HEK293T (cell line): ENCODE results near the gene PTPN7.

Source experiments
- BHLHE40 ChIP-seq: fragments of 450-650 bp; IDR thresholded peaks from 2 replicates; pipeline ENCODE4 v1.6.1; 2016; ENCODE audit warnings: mild to moderate bottlenecking, moderate library complexity, borderline replicate concordance
- FOXA1 ChIP-seq: fragments of 450-650 bp; IDR thresholded peaks from 2 replicates; pipeline ENCODE4 v1.6.1; 2016; ENCODE audit warnings: mild to moderate bottlenecking
- FOXM1 ChIP-seq: fragments of 450-650 bp; IDR thresholded peaks from 2 replicates; pipeline ENCODE4 v1.6.1; 2017; ENCODE audit warnings: mild to moderate bottlenecking, borderline replicate concordance
- HDGF ChIP-seq: fragments of 450-650 bp; IDR thresholded peaks from 2 replicates; pipeline ENCODE4 v1.6.1; 2017; ENCODE audit warnings: antibody characterized with exemption, borderline replicate concordance
- L3MBTL2 ChIP-seq: fragments of 450-650 bp; conservative IDR thresholded peaks from 2 replicates; pipeline ENCODE4 v1.6.1; 2016; ENCODE audit warnings: mild to moderate bottlenecking
- PKNOX1 ChIP-seq: fragments of 450-650 bp; IDR thresholded peaks from 2 replicates; pipeline ENCODE4 v1.6.1; 2016
- SP1 ChIP-seq: fragments of 450-650 bp; IDR thresholded peaks from 2 replicates; pipeline ENCODE4 v1.6.1; 2017
- SUZ12 ChIP-seq: fragments of 450-650 bp; IDR thresholded peaks from 2 replicates; pipeline ENCODE4 v1.6.1; 2016; ENCODE audit warnings: mild to moderate bottlenecking
- TARDBP ChIP-seq: fragments of 450-650 bp; IDR thresholded peaks from 2 replicates; pipeline ENCODE4 v1.6.1; 2016

GRCh38 chr1:202158810-202159533 is 1.4 kb downstream of the PTPN7 start:
- TF ChIP-seq SP1 = no peak
- no peak for TF ChIP-seq PKNOX1
- TF ChIP-seq BHLHE40 = no peak
- no peak for TF ChIP-seq SUZ12
- no peak for TF ChIP-seq HDGF
- no peak for TF ChIP-seq L3MBTL2
- TF ChIP-seq FOXA1 = no peak
- no peak for TF ChIP-seq TARDBP
- TF ChIP-seq FOXM1 = no peak
